HepG2 (cell line): ENCODE measurements around the gene MISP3. TPM values are rescaled to one million over a fixed set of nuclear protein-coding genes. Genes with fewer than 3 reads are reported as not detected.

ENCODE experiments used
- ATAC-seq: fragments of 200-7000 bp; cut with Tn5 transposase; 3 replicates; pipeline ENCODE4 v1.9.1; 2020; ENCODE audit warnings: mild to moderate bottlenecking, moderate library complexity
- BruUV-seq: library from RNA; stranded (reverse); fragments of 400-500 nt; replicated peaks from 2 replicates; lab custom pipeline; 2021; lab: Mats Ljungman, UMichigan
- CTCF ChIA-PET: fragments of 300-600 bp; formaldehyde crosslinking; extraction: SDS; loops from one replicate; lab custom pipeline; 2021; ENCODE audit warnings: low total read pairs, inconsistent platforms, low intra/inter-chr PET ratio; lab: Yijun Ruan, JAX
- POLR2A ChIA-PET: fragments of 350-600 bp; sonication (Branson Sonifier 250); formaldehyde crosslinking; loops from one replicate; lab custom pipeline; 2020; ENCODE audit warnings: antibody characterized with exemption, inconsistent platforms; lab: Yijun Ruan, JAX
- DNase-seq: peaks from one replicate; pipeline ENCODE4 v3.0.0-alpha.2; 2015; ENCODE audit warnings: low spot score
- FAIRE-seq: peaks from 3 replicates; lab custom pipeline; 2011; peaks lifted over from hg19 to GRCh38; lab: Jason Lieb, UNC
- H2AFZ ChIP-seq: one replicate; pipeline ENCODE4 v1.6.1; 2011; ENCODE audit warnings: low read length, inconsistent platforms
- H3K27ac ChIP-seq: fragments of 300-600 bp; 3 replicates; pipeline ENCODE4 v1.8.0; 2011; ENCODE audit warnings: mixed run types, mild to moderate bottlenecking, mixed read lengths, low read length, inconsistent platforms; ENCODE audit not compliant: insufficient read depth; ENCODE audit errors: extremely low read length
- H3K27me3 ChIP-seq, 2 experiments: fragments of 200-600 bp in 1 of 2; 2 replicates in 1 of 2; 3 replicates in 1 of 2; pipeline versions ENCODE4 v1.6.0 to v1.8.0; 2011; ENCODE audit warnings: low read length in 2 of 2, mild to moderate bottlenecking in 2 of 2, moderate library complexity in 2 of 2, inconsistent platforms in 1 of 2; ENCODE audit not compliant: insufficient read depth in 2 of 2, control insufficient read depth in 1 of 2
- H3K36me3 ChIP-seq, 2 experiments: fragments of 200-600 bp in 1 of 2; replicated peaks in 1 of 2; 2 replicates in 1 of 2; 3 replicates in 1 of 2; pipeline versions ENCODE4 v1.5.1 to v1.8.0; 2011; ENCODE audit warnings: low read length in 2 of 2, inconsistent platforms in 1 of 2; ENCODE audit not compliant: insufficient read depth in 2 of 2, control insufficient read depth in 1 of 2
- H3K4me1 ChIP-seq: 2 replicates; pipeline ENCODE4 v1.5.1; 2012; ENCODE audit warnings: low read length, inconsistent platforms; ENCODE audit not compliant: insufficient read depth
- H3K4me2 ChIP-seq: 2 replicates; pipeline ENCODE4 v1.6.0; 2011; ENCODE audit warnings: low read depth, low read length, inconsistent platforms
- H3K4me3 ChIP-seq, 3 experiments: fragments of 200-600 bp in 1 of 3; sonication (generic), shearing (Covaris generic) in 1 of 3; replicated peaks in 1 of 3; 2 replicates each; pipeline ENCODE4 v1.5.1; 2011 to 2016; ENCODE audit warnings: low read length in 3 of 3, inconsistent platforms in 2 of 3, low read depth in 2 of 3, mild to moderate bottlenecking in 2 of 3, control low read depth in 1 of 3, mixed read lengths in 1 of 3; ENCODE audit not compliant: insufficient read depth in 1 of 3
- H3K79me2 ChIP-seq: one replicate; pipeline ENCODE4 v1.6.1; 2011; ENCODE audit warnings: low read length, inconsistent platforms; ENCODE audit not compliant: insufficient read depth
- H3K9ac ChIP-seq: 2 replicates; pipeline ENCODE4 v1.6.0; 2011; ENCODE audit warnings: mild to moderate bottlenecking, low read depth, low read length, inconsistent platforms; ENCODE audit not compliant: insufficient read depth
- H3K9me3 ChIP-seq: 2 replicates; pipeline ENCODE4 v1.5.1; 2012; ENCODE audit warnings: mild to moderate bottlenecking, low read length
- H4K20me1 ChIP-seq: 2 replicates; pipeline ENCODE4 v1.6.0; 2011; ENCODE audit warnings: inconsistent platforms, mild to moderate bottlenecking, low read length, moderate library complexity; ENCODE audit not compliant: insufficient read depth
- ATF1 ChIP-seq: IDR thresholded peaks from 2 replicates; pipeline ENCODE4 v1.6.1; 2016; ENCODE audit warnings: mild to moderate bottlenecking, control low read depth
- WGBS: methylation state at CpG from one replicate; pipeline ENCODE4 v1.1.6; 2017; ENCODE audit warnings: low lambda C conversion rate; 5-methylcytosine and 5-hydroxymethylcytosine counted together
- in situ Hi-C: cut with HindIII; loops from 2 replicates; pipeline ENCODE4 v1.10.0; 2017; ENCODE audit warnings: low pct_unique_long_range_greater_than_20kb; ENCODE audit not compliant: extremely low pct_ligation_motif_present
- intact Hi-C: fragments of 100-400 bp; cut with micrococcal nuclease; formaldehyde crosslinking; loops from one replicate; pipeline ENCODE4 v1.10.0; 2022; ENCODE audit not compliant: unreplicated experiment
- polyA plus RNA-seq, 8 experiments: library from polyadenylated mRNA; depleted of rRNA in 3 of 8; stranded (reverse) in 7 of 8; unstranded in 1 of 8; fragments of >200 nt; fragmentation: Illumina TruSeq in 4 of 8; extraction: Trizol in 4 of 8; gene quantifications; 2 replicates each; pipeline versions ENCODE4 v1.2.1 to v1.2.3, GENCODE V29; 2011 to 2016; ENCODE audit warnings: low read depth in 4 of 8, missing spikeins in 1 of 8, mixed read lengths in 1 of 8; ENCODE audit not compliant: insufficient read depth in 1 of 8
- total RNA-seq, 5 experiments: library from RNA; depleted of rRNA; stranded (reverse); fragments of >200 nt; fragmentation: Illumina TruSeq; extraction: Trizol; gene quantifications; 2 replicates each; pipeline ENCODE4 v1.2.3, GENCODE V29; 2016; ENCODE audit warnings: low read depth in 1 of 5

Gene MISP3
- total and polyA plus RNA-seq, 2 of the 13 experiments (the other 11 are each of a cell fraction or from before 2014, with no cell fraction given): 2.5 to 5.4 TPM

DNA sequence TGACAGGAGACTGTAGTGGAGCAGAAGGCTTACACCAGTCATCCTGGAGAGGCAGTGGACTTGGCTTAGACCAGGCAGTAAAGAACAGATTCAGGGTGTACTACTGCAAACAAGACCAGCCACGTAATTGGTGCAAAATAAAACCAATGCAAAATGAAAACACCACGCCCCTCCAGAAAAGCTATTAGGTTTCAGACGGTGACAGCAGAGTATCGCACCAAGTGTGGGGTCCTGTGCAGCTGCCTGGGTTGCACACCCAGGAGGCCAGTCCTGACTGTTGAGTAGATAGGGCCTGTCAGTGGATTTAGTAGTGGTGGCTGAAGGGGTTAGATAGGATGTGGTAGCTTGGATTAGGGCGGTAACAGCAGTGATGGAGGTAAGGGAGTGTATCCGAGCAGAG lies 50.3 kb downstream of the MISP3 start:
- intact Hi-C loops: no loop called here
- no peaks in the 10 kb centered on the region; a peak in 1 of 5 replicates for H3K27me3 ChIP-seq
- no peaks in the 10 kb centered on the region for H3K9me3 ChIP-seq
- TF ChIP-seq ATF1: no peak
- TF ChIP-seq, all 625 proteins: peak for 0
- 96% methylated on average over 6 of the region's 6 CpGs for WGBS
- FAIRE-seq: no peak
- no peak overlapping the region for H3K4me3 ChIP-seq
- in situ Hi-C loops: no loop called here
- H3K4me2 ChIP-seq: no peak overlapping the region
- DNase-seq: no peak
- CTCF ChIA-PET: no interaction called here
- no peak overlapping the region for H3K9ac ChIP-seq
- H3K79me2 ChIP-seq: no peaks in the 10 kb centered on the region
- no peak overlapping the region for H3K27ac ChIP-seq
- POLR2A ChIA-PET: interaction anchor here (1.2 kb wide), 1 partner anchor 14 kb away, joined by 4 read pairs; the partner anchor contains the start of gene ASF1B
- no peak for ATAC-seq
- peaks cover 29% of the 10 kb centered on the region for H3K4me1 ChIP-seq
- no peak overlapping the region for H2AFZ ChIP-seq
- H3K36me3 ChIP-seq: peaks cover 0 to 4% of the 10 kb centered on the region in 2 experiments; a peak in 2 of 5 replicates
- no peaks in the 10 kb centered on the region for H4K20me1 ChIP-seq
- no TSS peak for BruUV-seq

Other genes with a start within 250 kb of the MISP3 start
- not detected in 2 replicates for gene NANOS3, start 195.7 kb upstream of the MISP3 start, total RNA-seq (2016; rRNA removed; fragmentation: Illumina TruSeq; extraction: Trizol)
- 0.21 TPM in 1 of 2 replicates, not detected in the other for gene NANOS3, start 195.7 kb upstream of the MISP3 start, polyA plus RNA-seq (2011; rRNA removed)
- gene BRME1, start 166.7 kb upstream of the MISP3 start, total RNA-seq (2016; rRNA removed; fragmentation: Illumina TruSeq; extraction: Trizol): 0.84 and 1.5 TPM in 2 replicates
- gene BRME1, start 166.7 kb upstream of the MISP3 start, polyA plus RNA-seq (2011; rRNA removed): 0.74 and 0.91 TPM in 2 replicates
- 6.4 and 9.7 TPM in 2 replicates for gene CC2D1A, start 166.6 kb upstream of the MISP3 start, total RNA-seq (2016; rRNA removed; fragmentation: Illumina TruSeq; extraction: Trizol)
- gene CC2D1A, start 166.6 kb upstream of the MISP3 start, polyA plus RNA-seq (2011; rRNA removed): 11.5 and 17.0 TPM in 2 replicates
- not detected in 2 replicates for gene PODNL1, start 134.4 kb upstream of the MISP3 start, total RNA-seq (2016; rRNA removed; fragmentation: Illumina TruSeq; extraction: Trizol)
- gene PODNL1, start 134.4 kb upstream of the MISP3 start, polyA plus RNA-seq (2011; rRNA removed): 0.18 TPM in 1 of 2 replicates, not detected in the other
- 8.5 and 14.0 TPM in 2 replicates for gene DCAF15, start 120.3 kb upstream of the MISP3 start, total RNA-seq (2016; rRNA removed; fragmentation: Illumina TruSeq; extraction: Trizol)
- gene DCAF15, start 120.3 kb upstream of the MISP3 start, polyA plus RNA-seq (2011; rRNA removed): 13.5 and 13.6 TPM in 2 replicates
- gene RFX1, start 66.5 kb upstream of the MISP3 start, total RNA-seq (2016; rRNA removed; fragmentation: Illumina TruSeq; extraction: Trizol): 1.3 and 1.4 TPM in 2 replicates
- 0.56 and 1.1 TPM in 2 replicates for gene RFX1, start 66.5 kb upstream of the MISP3 start, polyA plus RNA-seq (2011; rRNA removed)
- gene RLN3, start 44.6 kb upstream of the MISP3 start, total RNA-seq (2016; rRNA removed; fragmentation: Illumina TruSeq; extraction: Trizol): not detected in 2 replicates
- gene RLN3, start 44.6 kb upstream of the MISP3 start, polyA plus RNA-seq (2011; rRNA removed): not detected in 2 replicates
- 3.4 and 8.1 TPM in 2 replicates for gene IL27RA, start 41.0 kb upstream of the MISP3 start, total RNA-seq (2016; rRNA removed; fragmentation: Illumina TruSeq; extraction: Trizol)
- 3.5 and 5.4 TPM in 2 replicates for gene IL27RA, start 41.0 kb upstream of the MISP3 start, polyA plus RNA-seq (2011; rRNA removed)
- gene PALM3, start 10.7 kb upstream of the MISP3 start, total RNA-seq (2016; rRNA removed; fragmentation: Illumina TruSeq; extraction: Trizol): 2.4 and 2.5 TPM in 2 replicates
- 0.79 and 1.0 TPM in 2 replicates for gene PALM3, start 10.7 kb upstream of the MISP3 start, polyA plus RNA-seq (2011; rRNA removed)
- gene C19orf67, start 13.0 kb downstream of the MISP3 start, total RNA-seq (2016; rRNA removed; fragmentation: Illumina TruSeq; extraction: Trizol): 0.11 TPM in 1 of 2 replicates, not detected in the other
- 0.32 and 0.69 TPM in 2 replicates for gene C19orf67, start 13.0 kb downstream of the MISP3 start, polyA plus RNA-seq (2011; rRNA removed)
- gene SAMD1, start 18.0 kb downstream of the MISP3 start, total RNA-seq (2016; rRNA removed; fragmentation: Illumina TruSeq; extraction: Trizol): 27.0 and 45.0 TPM in 2 replicates
- 17.5 and 18.9 TPM in 2 replicates for gene SAMD1, start 18.0 kb downstream of the MISP3 start, polyA plus RNA-seq (2011; rRNA removed)
- 11.0 and 14.0 TPM in 2 replicates for gene PRKACA, start 45.0 kb downstream of the MISP3 start, total RNA-seq (2016; rRNA removed; fragmentation: Illumina TruSeq; extraction: Trizol)
- 18.2 and 22.9 TPM in 2 replicates for gene PRKACA, start 45.0 kb downstream of the MISP3 start, polyA plus RNA-seq (2011; rRNA removed)
- gene ASF1B, start 63.8 kb downstream of the MISP3 start, total RNA-seq (2016; rRNA removed; fragmentation: Illumina TruSeq; extraction: Trizol): 21.9 and 24.8 TPM in 2 replicates
- gene ASF1B, start 63.8 kb downstream of the MISP3 start, polyA plus RNA-seq (2011; rRNA removed): 14.8 and 18.2 TPM in 2 replicates
- gene ADGRL1, start 133.4 kb downstream of the MISP3 start, total RNA-seq (2016; rRNA removed; fragmentation: Illumina TruSeq; extraction: Trizol): 0.41 and 0.49 TPM in 2 replicates
- gene ADGRL1, start 133.4 kb downstream of the MISP3 start, polyA plus RNA-seq (2011; rRNA removed): 1.7 and 1.9 TPM in 2 replicates